GM18519 (cell line): ENCODE measurements around the gene SPEM2.

Experiments used
- ATAC-seq: cut with Tn5 transposase; IDR thresholded peaks from one replicate; pipeline ENCODE4 v1.9.1; 2021; ENCODE audit warnings: mild to moderate bottlenecking, moderate library complexity; ENCODE audit not compliant: unreplicated experiment, low FRiP score

The SPEM2 gene

DNA sequence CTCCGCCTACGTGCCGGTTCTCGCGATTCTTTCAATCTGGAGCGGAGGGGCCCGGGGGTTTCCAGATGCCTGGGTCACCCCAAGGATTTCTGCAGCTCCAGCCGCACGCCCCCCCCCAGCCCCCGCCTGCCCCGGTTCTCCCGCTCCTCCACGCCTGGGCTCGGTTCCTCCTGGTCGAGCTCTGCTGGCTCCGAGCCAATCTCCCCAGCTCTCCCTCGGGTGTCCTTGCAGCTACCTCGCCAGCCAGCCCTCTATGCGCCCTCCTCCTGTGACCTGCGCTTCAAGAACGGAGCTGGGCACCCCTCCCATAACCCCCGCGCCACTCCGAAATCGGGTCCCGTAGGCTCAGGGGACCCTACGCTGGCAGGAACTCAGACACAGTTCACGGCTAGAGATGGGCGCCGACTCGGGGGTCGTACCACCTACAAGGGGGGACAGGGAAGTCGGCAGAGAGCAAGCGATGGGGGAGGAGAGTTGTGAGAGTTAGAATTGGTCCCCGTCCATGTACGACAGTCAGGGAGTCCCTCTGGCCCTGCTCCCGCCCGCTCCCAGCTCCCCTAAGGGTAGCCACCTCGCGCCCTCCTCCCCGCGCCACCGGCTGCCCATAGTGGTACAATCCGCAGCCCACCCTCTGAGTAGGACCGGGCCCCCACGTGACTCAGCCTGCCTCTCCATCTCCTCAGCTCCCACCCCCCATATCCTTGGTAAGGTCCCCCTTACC lies 14.9 kb downstream of the SPEM2 start:
- ATAC-seq: no peak

DNA sequence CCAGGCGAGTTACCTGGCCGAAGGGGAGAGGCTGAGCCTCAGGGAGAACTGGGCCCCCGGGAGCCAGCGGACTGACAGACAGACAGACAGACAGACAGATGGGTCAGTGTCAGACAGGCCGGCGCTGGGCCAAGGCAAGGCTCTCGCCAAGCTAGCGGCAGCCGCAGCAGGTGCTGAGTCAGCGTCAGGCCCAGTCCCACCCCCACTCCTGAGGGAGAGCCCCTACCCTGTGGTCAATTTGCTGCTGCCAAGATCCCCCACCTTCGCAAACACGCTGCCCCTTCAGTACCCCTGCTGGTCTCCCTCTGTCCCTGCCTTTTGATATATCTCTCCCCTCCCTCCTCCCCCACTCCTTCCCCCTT lies 15.4 kb downstream of the SPEM2 start:
- ATAC-seq: no peak

DNA sequence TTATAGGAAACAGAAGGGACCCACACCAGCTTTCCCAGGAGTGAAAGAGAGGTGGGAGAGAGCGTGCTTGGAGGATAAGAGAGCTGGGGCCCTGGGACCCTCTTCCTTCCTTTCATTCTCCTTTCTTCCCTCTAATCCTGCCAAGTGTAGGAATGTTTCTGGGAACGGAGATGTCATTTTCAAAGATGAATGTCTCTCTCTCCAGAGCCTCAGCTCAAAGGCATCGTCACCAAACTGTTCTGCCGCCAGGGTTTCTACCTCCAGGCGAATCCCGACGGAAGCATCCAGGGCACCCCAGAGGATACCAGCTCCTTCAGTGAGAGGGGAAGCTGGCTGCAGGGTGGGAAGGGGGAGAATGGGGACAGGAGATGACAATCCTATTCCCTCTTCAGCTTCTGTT lies 15.8 kb downstream of the SPEM2 start:
- no peak for ATAC-seq

DNA sequence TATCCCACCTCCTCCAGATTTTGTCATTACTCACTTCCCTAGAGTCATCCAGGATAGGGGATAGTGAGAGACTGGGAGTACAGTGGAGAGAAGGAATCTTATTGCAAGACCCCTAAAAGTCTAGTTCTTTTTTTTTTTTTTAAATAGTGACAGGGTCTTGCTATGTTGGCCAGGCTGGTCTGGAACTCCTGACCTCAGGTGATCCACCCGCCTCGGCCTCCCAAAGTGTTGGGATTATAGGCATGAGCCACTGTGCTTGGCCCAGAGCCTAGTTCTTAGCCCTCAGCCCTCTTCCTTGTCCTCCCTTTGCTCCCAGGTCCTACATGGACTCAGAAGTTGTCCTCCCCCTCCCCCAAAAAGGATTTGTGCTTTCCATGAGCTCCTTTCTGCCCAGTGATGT lies 16.7 kb downstream of the SPEM2 start:
- ATAC-seq: no peak

DNA sequence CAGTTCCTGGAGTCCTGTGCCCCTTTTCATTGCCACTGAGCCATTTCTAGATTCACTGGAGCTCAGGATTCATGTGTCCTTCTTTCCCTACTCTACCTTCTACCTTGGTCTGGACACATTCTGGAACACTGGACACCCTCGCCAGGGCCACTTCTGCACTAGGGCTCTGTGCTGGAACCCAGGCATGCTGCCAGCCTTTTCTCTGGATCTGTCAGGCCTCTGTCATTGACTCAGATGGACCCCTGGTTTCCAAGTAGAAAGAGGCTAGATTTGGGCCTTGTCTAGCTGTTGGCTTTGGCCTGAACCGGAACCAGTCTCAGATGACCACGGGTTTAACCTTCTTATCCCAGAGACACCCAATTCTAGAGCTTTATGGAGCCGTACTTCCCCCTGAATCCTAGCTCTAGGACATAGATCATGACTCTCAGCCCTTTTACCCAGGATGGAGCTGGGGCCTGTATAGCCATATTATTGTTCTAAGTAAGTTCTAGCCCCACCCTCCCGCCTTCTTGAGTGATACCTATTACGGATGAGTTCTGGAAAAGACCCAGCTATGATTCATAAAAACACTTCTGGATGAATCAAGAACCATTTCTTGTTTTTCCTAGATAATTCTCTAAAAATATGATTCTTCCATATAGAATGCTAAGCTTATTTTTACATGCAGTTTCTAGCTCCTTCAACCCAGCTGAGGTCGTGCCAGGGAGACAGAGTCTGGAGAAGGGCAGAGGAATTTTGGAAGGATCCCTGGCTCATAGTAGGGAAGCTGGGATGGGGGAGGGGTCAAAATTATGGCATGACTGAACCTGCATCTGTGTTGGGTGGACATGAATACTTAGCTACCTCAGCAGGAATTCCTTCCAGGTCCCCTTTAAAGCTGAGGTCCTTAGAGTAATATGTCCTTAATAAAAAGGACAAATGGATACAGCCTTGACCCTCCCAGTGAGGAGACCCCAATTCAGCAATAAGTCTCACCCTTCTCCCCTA lies 18.4 kb downstream of the SPEM2 start:
- no peak for ATAC-seq

DNA sequence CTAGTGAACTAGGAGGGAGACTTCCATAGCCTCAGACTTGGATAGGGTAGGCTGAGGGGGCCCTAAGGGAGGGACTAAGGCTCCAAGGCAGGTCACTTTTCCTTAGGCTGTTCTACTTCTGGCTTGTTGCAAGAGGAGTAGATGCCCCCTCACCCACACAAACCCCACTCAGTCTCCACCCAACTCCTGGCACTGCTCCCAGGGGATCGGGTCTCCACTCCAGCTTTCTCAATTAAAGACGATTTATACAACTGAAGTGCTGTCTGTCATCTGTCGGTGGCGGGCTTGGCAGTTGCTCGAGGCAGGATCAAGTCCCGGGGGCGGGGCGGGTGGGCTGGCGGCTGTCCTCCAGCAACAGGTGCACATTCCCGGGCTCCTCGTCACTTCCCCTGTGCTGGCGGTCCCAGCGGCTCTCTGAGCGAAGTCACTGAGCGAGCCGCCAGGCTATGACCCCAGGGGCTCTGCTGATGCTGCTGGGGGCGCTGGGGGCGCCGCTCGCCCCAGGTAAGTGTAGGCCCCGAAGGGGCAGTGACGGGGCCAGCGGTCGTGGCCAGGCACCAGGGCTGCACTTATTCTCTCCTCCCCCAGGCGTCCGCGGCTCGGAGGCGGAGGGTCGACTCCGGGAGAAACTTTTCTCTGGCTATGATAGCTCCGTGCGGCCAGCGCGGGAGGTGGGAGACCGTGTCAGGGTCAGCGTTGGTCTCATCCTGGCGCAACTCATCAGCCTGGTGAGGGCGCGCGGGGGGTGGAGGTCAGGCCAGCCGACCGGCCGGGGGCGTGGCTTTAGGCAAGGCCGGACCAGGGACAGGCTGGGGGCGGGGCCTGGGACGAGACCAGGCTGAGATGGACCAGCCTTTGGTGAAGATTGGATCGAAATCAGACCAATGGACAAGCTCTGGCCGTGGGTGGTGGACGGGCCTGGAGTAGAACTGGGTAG lies 19.5 kb downstream of the SPEM2 start, which contains the start of gene CHRNB1:
CHRNB1 (plus strand) TSS at position 380 of the 937 bp plus-strand sequence; CDS start at position 447, 67 bp downstream.
- ATAC-seq: no peak

DNA sequence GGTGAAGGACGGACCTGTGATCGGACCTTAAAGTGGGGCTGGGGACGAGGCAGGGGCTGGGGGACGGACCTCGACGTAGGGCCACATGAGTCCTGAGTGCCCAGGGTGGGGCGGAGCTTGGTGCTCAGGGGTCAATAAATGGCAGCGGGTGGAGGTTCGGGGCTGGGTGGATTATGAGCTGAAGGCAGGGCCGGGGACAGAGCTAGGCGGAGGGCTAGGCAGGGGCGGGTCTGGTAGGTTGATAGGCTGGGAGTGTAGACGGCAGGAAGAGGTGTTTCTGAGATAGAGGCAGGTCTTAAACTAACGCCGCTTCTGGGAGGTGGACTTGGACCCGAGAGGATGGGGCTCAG lies 20.2 kb downstream of the SPEM2 start:
- ATAC-seq: no peak

DNA sequence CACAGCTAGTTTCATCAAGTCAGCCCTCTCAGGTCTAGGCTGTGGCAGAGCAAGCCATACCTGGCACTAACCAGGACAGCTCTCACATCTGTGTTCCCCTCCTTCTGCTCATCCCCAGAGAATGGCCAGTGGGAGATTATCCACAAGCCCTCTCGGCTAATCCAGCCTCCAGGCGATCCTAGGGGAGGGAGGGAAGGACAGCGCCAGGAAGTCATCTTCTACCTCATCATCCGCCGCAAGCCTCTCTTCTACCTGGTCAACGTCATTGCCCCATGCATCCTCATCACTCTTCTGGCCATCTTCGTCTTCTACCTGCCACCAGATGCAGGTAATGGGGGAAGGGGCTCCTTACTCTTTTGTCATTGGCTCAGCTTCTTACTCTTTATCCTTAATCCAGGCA lies 23.0 kb downstream of the SPEM2 start:
- no peak for ATAC-seq

DNA sequence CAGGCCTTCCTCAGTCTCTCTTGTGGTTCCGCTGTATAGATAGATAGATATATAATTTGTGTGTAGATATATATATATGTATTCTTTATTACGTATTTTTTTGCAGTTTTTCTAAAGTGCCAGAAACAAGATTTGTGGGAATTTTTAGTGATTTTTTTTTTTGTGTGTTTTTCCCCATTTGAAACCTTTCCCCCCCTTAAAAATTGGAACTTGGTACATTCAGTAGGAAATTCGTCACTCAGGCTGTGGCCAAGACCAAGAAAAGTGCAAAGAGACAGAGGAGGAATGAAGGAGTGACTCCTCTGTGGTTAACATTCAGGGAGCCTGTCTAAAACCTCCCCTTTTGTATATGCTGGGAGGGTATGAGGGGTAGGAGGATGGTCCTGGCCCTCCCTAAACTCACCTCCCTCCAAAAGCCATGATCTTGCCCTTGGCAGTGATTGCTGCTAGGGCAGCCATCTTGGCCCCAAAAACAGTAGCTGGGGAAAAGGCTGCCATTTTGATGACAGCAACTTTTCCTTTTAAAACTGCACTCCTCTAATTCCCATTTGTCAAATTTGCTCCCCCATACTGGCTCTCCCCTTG lies 34.6 kb downstream of the SPEM2 start:
- ATAC-seq: no peak

DNA sequence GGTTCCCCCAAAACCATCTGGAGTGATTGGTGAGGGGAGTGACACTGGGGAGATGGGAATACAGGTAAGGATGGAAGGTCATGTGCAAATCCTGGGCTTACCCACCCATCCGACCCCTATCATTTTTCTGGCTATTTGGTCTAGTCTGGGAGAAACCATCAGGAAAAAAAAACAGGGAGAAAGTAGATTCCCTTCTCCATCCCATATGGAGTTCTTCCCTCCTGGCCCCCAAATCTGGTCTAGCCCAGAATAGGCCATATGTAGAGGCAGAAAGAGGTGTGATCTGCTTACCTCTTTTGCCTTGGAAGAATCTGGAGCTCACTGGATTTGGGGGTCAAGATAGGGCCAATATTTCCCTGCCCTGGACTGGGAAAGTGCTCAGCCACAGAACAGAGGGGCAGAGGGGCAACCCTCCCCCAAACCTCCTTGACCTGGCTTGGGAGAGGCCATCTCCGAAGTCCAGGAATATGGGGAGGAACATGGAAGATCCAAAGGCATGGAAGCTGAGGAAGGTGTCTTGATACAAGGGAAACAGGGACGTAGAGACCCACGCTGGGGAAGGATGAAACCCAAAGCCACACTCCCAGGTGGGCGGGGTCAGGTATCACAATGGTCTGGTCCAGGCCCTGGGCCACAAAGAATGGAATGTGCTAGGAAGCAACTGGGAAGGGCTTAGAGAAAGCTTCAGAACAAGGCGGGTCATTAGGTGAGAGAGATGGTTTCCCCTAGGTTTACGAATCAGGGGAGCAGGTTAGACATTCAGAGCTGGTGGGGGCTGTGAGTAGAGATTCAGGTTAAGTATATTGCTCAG lies 35.6 kb downstream of the SPEM2 start:
- no peak for ATAC-seq

DNA sequence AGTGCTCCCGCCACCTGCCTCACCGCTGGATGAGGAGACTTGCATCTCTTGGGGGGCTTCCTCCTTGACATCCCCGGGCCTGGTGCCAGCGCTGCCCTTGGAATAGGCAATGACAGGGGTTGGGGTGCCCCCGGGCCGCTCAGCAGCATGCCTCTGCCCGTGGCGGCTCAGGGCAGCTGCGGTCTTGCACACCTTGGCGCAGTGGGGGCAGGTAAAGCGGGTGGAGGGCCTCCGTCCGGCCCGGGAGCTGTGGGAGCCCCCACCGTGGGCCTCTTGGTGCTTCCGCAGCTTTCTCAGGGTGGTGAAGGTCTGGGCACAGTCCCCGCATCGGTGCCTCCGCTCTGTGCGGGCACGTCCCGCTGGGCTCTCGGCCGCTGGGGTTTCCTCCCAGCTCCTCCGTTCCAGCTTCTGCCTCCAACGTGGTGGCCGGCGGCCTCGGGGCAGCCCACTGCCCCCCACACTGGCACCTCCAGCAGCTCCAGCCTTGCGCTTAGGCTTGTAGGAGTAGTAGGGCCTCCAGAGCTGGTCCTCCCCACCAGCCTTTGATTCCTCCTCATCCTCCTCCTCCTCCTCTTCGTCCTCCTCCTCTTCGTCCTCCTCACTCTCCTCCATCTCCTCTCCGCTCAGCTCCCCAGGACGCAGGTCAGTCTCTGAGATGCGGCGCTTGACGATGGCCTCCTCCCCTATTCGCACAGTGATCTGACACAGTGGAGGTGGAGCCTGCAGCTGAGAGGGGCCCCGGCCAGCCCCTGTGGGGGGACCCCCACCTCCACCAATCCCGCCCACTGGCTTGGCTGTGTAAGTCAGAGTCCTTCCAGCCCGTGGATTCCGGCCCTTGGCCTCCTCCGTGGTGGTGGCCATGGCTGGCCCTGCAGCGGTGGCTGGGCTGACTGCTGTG lies 37.3 kb downstream of the SPEM2 start:
- ATAC-seq: no peak

DNA sequence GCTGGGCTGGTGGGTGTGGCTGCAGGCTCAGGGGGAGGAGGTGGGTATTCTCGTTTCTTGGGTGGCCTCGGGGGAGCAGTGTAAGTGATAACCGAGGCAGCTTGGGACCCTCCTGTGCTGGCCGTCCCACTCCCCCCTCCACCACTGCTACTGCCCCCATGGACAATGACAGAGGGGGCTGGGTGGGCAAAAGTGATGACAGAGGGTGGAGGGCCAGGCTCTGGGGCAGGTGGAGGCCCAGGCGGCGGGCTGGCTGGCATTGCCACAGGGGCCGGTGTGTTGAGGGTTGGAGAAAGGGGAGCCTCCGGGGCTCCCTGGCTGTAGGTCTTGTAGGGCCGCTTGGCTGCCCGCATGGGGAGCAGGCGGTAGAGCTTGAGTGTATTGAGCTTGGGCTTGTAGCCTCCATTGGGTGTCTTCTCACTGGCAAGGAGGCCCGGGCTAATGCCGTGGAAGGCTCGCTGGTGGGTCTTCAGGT lies 38.0 kb downstream of the SPEM2 start:
- ATAC-seq: no peak

DNA sequence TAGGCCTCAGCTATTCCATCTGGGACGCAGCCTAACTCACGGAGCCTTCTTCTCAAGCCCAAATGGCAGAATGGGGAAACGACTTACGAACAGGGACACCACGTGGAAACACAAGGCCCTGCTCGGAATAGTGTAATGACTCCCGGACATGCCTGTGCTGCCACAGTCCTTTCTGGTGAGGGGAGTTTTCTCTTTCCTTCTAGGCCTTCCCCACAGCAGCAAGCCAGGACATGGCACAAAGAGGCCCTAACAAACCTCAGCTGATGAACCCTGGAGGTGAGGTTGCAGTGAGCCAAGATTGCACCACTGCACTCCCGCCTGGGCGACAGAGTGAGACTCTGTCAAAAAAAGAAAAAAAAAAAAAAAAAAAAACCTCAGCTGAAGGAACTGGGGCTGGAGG lies 38.7 kb downstream of the SPEM2 start:
- ATAC-seq: no peak

DNA sequence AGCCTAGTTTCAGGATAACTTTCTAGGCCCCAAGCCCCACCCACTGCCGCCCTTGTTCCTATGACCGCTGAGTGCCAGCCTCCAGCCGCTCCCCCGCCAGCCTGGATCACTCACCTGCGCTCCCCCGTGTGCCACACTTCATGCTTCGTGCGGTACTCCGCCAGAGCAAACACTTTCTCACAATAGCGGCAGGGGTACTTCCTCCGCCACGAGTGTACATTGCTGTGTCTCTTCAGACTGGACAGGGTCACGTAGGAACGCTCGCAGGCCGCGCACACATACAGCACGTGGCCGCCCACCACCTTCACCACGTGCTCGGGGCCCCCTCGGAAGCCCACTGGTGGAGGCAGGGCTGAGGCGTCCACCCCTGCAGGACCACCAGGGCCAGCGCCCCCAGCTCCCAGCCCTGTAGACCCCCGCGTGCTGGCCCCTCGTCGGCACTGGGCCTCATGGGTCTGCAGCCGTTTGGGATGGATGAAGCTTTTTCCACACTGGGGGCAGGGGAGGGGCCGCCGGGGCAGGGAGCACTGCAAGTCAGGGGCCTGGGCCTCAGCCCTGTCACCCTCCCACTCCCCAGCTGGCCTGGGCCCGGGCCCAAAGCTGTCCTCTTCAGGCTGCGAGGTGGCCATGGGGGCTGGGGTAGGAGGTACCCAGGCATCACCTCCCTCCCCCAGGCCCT lies 40.3 kb downstream of the SPEM2 start:
- ATAC-seq: no peak

DNA sequence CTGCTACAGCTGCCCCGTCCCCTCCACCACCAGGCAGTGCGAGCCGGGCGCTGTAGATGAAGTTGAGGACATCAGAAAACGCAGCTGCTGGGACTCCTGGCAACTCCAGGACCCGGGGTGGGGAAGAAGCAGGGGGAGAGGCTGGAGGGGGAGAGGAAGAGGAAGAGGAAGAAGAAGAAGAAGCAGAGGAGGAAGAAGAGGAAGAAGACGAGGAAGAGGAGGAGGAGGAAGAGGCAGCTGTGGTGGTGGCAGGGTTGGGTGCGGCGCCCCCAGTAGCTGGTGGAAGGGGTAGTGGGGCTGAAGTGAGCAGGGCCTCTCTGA lies 40.9 kb downstream of the SPEM2 start:
- ATAC-seq: no peak

DNA sequence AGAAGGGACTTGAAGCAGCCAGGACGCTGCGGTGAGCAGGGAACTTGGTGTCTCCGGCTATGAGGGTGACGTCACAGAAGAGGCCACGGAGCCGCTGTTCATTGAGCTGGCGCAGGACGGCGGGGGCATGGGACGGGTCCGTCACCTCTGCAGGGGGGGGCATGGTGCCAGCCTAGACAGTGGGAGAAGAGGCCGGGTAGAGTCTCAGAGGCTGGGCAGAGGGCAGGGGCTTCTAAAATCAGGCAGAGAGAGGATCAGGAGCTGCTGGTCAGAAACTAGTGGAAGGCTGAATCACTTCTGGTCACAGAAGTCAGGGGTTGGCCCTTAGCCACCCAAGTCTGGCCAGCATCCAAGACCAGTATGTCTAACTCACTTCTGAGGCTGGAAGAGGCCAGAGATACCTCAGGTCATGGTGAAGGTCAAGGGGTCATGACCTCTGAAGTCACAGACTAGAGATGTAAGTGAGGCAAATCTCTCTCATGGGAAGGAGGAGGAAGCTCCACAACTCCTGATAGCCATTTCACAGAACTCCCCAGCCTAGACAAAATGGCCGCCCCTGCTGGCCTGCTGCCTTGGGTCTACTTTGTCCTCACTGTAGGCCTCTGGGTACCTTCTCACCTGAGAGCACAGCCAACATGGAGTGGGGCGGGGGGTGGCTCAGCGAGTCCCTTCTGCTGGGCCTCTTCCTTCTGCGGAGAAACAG lies 41.4 kb downstream of the SPEM2 start:
- no peak for ATAC-seq

DNA sequence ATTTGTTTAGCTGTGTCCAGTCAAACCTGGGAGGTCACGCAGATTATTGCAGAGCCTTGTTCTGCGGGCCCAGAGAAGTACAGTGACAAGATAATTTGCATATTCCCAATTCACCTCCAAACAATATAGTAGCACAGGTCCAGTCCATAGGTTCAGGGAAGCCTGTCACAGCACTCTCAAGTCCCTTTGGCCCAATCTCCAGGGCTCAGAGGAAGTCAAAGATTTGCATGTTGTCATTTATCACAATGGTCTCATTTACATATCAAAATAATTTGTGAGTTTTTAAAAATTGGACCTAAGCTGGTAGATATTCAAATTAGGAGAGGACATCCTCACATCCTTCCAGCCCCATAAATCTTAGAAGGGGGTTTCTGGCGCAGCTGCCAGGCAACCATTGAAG lies 42.1 kb downstream of the SPEM2 start:
- ATAC-seq: no peak
